Common myeloid progenitor, CD34-positive (primary cell): Measurements from ENCODE around the gene KIAA1328.
"Not testable (repeated sequence)": the region's sequence is repeated elsewhere in the genome, so short reads cannot be mapped to it uniquely, and the experiment has no call there.

Experiments used
- CTCF ChIA-PET: fragments of 350-600 bp; sonication (Branson Sonifier 250); formaldehyde crosslinking; loops from one replicate; lab custom pipeline; 2021; ENCODE audit warnings: antibody characterized with exemption; lab: Charles Lee
- POLR2A ChIA-PET: fragments of 350-600 bp; sonication (Branson Sonifier 250); formaldehyde crosslinking; loops from one replicate; lab custom pipeline; 2021; ENCODE audit warnings: antibody characterized with exemption; lab: Charles Lee
- DNase-seq, 3 donors: peaks; one replicate each; pipeline versions ENCODE4 v3.0.0 to v3.0.0-alpha.2; 2013
- H3K27ac ChIP-seq, 2 experiments: 1 replicate in 1 of 2; 2 replicates in 1 of 2; pipeline ENCODE4 v1.7.0; 2013; ENCODE audit warnings: inconsistent platforms in 2 of 2, low read length in 2 of 2, mild to moderate bottlenecking in 2 of 2, low read depth in 1 of 2, moderate library complexity in 1 of 2; ENCODE audit not compliant: severe bottlenecking in 2 of 2, insufficient read depth in 1 of 2, poor library complexity in 1 of 2
- H3K27me3 ChIP-seq, 5 experiments: replicated peaks in 2 of 5; 1 replicate in 3 of 5; 2 replicates in 2 of 5; pipeline versions ENCODE4 v1.6.1 to v1.7.0; 2013; ENCODE audit warnings: low read length in 4 of 5, mild to moderate bottlenecking in 2 of 5, moderate library complexity in 2 of 5, inconsistent platforms in 1 of 5; ENCODE audit not compliant: insufficient read depth in 5 of 5, control insufficient read depth in 4 of 5
- H3K36me3 ChIP-seq, 4 experiments: 1 replicate in 2 of 4; 2 replicates in 2 of 4; pipeline versions ENCODE4 v1.6.1 to v1.7.0; 2013; ENCODE audit warnings: low read length in 3 of 4, control low read depth in 1 of 4, mild to moderate bottlenecking in 1 of 4; ENCODE audit not compliant: control insufficient read depth in 4 of 4, insufficient read depth in 4 of 4
- H3K4me1 ChIP-seq, 4 experiments: 1 replicate in 3 of 4; 2 replicates in 1 of 4; pipeline versions ENCODE4 v1.6.1 to v1.7.1; 2013; ENCODE audit warnings: low read length in 3 of 4, mild to moderate bottlenecking in 3 of 4, control low read depth in 1 of 4, inconsistent platforms in 1 of 4, moderate library complexity in 1 of 4; ENCODE audit not compliant: control insufficient read depth in 4 of 4, insufficient read depth in 4 of 4; ENCODE audit errors: control extremely low read depth in 1 of 4
- H3K4me3 ChIP-seq, 7 experiments: 1 replicate in 4 of 7; 2 replicates in 3 of 7; pipeline versions ENCODE4 v1.5.1 to v1.7.0; 2013; ENCODE audit warnings: mild to moderate bottlenecking in 7 of 7, low read length in 6 of 7, moderate library complexity in 6 of 7, inconsistent platforms in 2 of 7, low read depth in 2 of 7, control low read depth in 1 of 7; ENCODE audit not compliant: insufficient read depth in 4 of 7, control insufficient read depth in 1 of 7; ENCODE audit errors: extremely low read depth in 1 of 7
- H3K9me3 ChIP-seq, 5 experiments: 1 replicate in 4 of 5; 2 replicates in 1 of 5; pipeline versions ENCODE4 v1.6.1 to v1.7.1; 2013; ENCODE audit warnings: low read length in 4 of 5, mild to moderate bottlenecking in 2 of 5, inconsistent platforms in 1 of 5, low read depth in 1 of 5, moderate library complexity in 1 of 5; ENCODE audit not compliant: control insufficient read depth in 4 of 5, insufficient read depth in 2 of 5; ENCODE audit errors: control extremely low read depth in 1 of 5
- WGBS: methylation state at CpG from one replicate; pipeline ENCODE4 v1.1.5; 2013; ENCODE audit not compliant: insufficient coverage; 5-methylcytosine and 5-hydroxymethylcytosine counted together

Gene KIAA1328

GRCh38 chr18:37162551-37162950 is 333.6 kb downstream of the KIAA1328 start:
- no peaks in the 10 kb centered on the region for H3K27me3 ChIP-seq
- H3K27ac ChIP-seq, result no peak overlapping the region
- no peaks in the 10 kb centered on the region for H3K9me3 ChIP-seq
- ChIA-PET POLR2A (no interaction called here), CTCF (no interaction called here)
- no peak overlapping the region for H3K4me3 ChIP-seq
- H3K4me1 ChIP-seq, result no peaks in the 10 kb centered on the region
- no CpG with 5 or more reads among the region's 1 CpG for WGBS
- no peaks in the 10 kb centered on the region for H3K36me3 ChIP-seq
- no peak for DNase-seq

GRCh38 chr18:37163119-37163518 is 334.2 kb downstream of the KIAA1328 start:
- no peaks in the 10 kb centered on the region for H3K27me3 ChIP-seq
- ChIA-PET POLR2A (no interaction called here), CTCF (no interaction called here)
- no peak for DNase-seq
- H3K4me1 ChIP-seq, result no peaks in the 10 kb centered on the region
- no CpG with 5 or more reads among the region's 4 CpGs for WGBS
- H3K4me3 ChIP-seq, result no peak overlapping the region
- H3K27ac ChIP-seq, result no peak overlapping the region
- no peaks in the 10 kb centered on the region for H3K9me3 ChIP-seq
- no peaks in the 10 kb centered on the region for H3K36me3 ChIP-seq

- ChIA-PET CTCF (no interaction called here), POLR2A (no interaction called here)
- 100% methylated on average over 1 of the region's 1 CpG for WGBS
- no peaks in the 10 kb centered on the region for H3K4me1 ChIP-seq
- no peaks in the 10 kb centered on the region for H3K36me3 ChIP-seq
- no peak for DNase-seq
- no peaks in the 10 kb centered on the region for H3K27me3 ChIP-seq
- H3K4me3 ChIP-seq, result no peak overlapping the region
- H3K27ac ChIP-seq, result no peak overlapping the region
- H3K9me3 ChIP-seq, result no peaks in the 10 kb centered on the region
Measured at GRCh38 chr18:37166491-37166890, 337.6 kb downstream of the KIAA1328 start.

GRCh38 chr18:37166966-37167365 is 338.0 kb downstream of the KIAA1328 start:
- H3K27ac ChIP-seq, POLR2A ChIA-PET, H3K27me3 ChIP-seq, DNase-seq, H3K36me3 ChIP-seq, H3K4me3 ChIP-seq, H3K9me3 ChIP-seq, CTCF ChIA-PET, H3K4me1 ChIP-seq: not testable (repeated sequence)
- WGBS, result 93% methylated on average over 6 of the region's 6 CpGs

DNA sequence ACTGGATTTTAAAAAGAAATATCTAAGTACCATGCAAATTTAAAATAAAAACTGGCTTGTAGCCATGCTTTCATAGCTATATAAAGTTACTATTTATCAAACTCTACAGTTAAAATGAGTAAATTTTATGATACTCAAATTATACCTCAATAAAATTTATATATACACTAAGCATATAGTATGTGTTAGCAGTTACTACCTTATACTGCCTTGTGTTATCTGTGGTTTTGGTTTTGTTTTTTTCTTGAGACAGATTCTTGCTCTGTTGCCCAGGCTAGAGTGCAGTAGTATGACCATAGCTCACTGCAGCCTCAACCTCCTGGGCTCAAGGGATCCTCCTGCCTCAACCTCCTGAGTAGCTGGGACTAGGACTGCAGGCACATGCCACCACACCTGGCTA is 342.1 kb downstream of the KIAA1328 start:
- H3K4me1 ChIP-seq, result no peaks in the 10 kb centered on the region
- no peak overlapping the region for H3K27ac ChIP-seq
- ChIA-PET POLR2A (no interaction called here), CTCF (no interaction called here)
- peaks cover 0 to 2% (median 0%) of the 10 kb centered on the region in 4 experiments for H3K36me3 ChIP-seq
- H3K4me3 ChIP-seq, result no peak overlapping the region
- no peak for DNase-seq
- no peaks in the 10 kb centered on the region for H3K27me3 ChIP-seq
- H3K9me3 ChIP-seq, result no peaks in the 10 kb centered on the region

GRCh38 chr18:37173384-37173783 is 344.5 kb downstream of the KIAA1328 start:
- peaks cover 0 to 2% (median under 1%) of the 10 kb centered on the region in 4 experiments for H3K36me3 ChIP-seq
- WGBS, result 100% methylated on average over 1 of the region's 2 CpGs
- CTCF ChIA-PET, result no interaction called here
- no peak for DNase-seq
- H3K4me1 ChIP-seq, result no peaks in the 10 kb centered on the region
- H3K9me3 ChIP-seq, result peaks cover 0 to 1% (median 0%) of the 10 kb centered on the region in 5 experiments
- POLR2A ChIA-PET, result no interaction called here
- no peak overlapping the region for H3K27ac ChIP-seq
- no peak overlapping the region for H3K4me3 ChIP-seq
- no peaks in the 10 kb centered on the region for H3K27me3 ChIP-seq

DNA sequence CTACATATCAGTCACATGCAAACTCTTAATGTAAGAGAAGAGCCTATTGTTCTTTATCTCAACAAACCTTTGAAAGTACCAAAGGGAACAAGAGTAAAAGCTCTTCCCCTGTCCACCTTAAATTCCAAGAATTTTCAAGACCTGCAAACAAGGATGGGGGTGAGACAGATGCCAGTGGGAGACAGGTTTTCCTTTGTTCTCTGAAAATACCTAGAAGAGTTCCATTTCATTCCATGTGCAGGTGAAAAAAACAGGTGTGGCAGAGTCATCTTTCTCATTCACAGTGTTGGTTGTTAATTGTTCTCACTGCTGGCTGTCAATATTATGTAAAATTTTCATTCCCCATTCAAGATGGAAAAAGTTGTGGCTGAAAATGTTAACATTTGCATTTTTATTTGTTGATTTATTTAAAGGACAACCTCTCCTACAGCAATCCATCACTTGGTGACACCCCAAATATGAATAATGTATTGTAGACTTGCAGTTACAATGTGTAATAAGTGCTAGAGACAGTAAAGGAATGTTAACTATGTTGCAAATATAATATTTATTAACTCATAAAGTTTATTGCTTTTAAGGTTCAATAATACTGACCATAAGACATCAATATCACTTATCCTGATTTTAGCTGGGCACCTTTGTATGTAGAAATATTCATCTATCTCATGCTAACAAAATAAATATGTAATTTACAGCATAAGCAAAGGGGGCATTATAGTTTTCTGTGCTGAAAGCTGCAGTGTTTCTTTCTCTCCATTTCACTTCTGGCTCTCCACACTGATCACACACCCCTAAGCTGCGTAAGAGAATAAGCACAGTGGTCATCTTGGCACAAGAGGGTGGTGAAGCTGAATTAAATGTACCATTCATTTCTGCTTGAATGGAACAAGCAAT is 347.0 kb downstream of the KIAA1328 start:
- WGBS, result no CpG with 5 or more reads among the region's 1 CpG
- peaks cover 0 to 1% (median 0%) of the 10 kb centered on the region in 5 experiments for H3K9me3 ChIP-seq
- no peaks in the 10 kb centered on the region for H3K4me1 ChIP-seq
- peaks cover 0 to 2% (median under 1%) of the 10 kb centered on the region in 4 experiments for H3K36me3 ChIP-seq
- no peak overlapping the region for H3K27ac ChIP-seq
- H3K4me3 ChIP-seq, result no peak overlapping the region
- POLR2A ChIA-PET, result no interaction called here
- CTCF ChIA-PET, result no interaction called here
- no peaks in the 10 kb centered on the region for H3K27me3 ChIP-seq
- DNase-seq, result no peak
